HG03139 (cell line): ENCODE data around the gene SLC44A4.
"Not testable (repeated sequence)": the region's sequence is repeated elsewhere in the genome, so short reads cannot be mapped to it uniquely, and the experiment has no call there.

ENCODE experiments used
- ATAC-seq: cut with Tn5 transposase; IDR thresholded peaks from one replicate; pipeline ENCODE4 v1.9.1; 2021; ENCODE audit not compliant: unreplicated experiment

SLC44A4 gene

GRCh38 chr6:31830886-31831335 is 47.9 kb downstream of the SLC44A4 start:
- ATAC-seq: no peak

GRCh38 chr6:31829633-31830283 is 49.0 kb downstream of the SLC44A4 start:
- ATAC-seq: no peak

- ATAC-seq: peak; percentile 52
These were observed 51.3 kb downstream of the SLC44A4 start, which contains the start of gene HSPA1B for GRCh38 chr6:31827286-31828079. HSPA1B (plus strand) TSS chr6:31827738; CDS start chr6:31827951, 213 bp downstream.

GRCh38 chr6:31826793-31827285 is 52.0 kb downstream of the SLC44A4 start:
- ATAC-seq: no peak

GRCh38 chr6:31825553-31825952 is 53.2 kb downstream of the SLC44A4 start:
- no peak for ATAC-seq

GRCh38 chr6:31823592-31824196 is 55.1 kb downstream of the SLC44A4 start:
- not testable (repeated sequence) for ATAC-seq

GRCh38 chr6:31822036-31822821 is 56.6 kb downstream of the SLC44A4 start:
- no peak for ATAC-seq

- ATAC-seq: no peak
These were observed 57.3 kb downstream of the SLC44A4 start for GRCh38 chr6:31821301-31822035.

GRCh38 chr6:31820399-31820798 is 58.4 kb downstream of the SLC44A4 start:
- not testable (repeated sequence) for ATAC-seq

- no peak for ATAC-seq
These were observed 58.9 kb downstream of the SLC44A4 start for GRCh38 chr6:31819871-31820299.

- not testable (repeated sequence) for ATAC-seq
These were observed 60.8 kb downstream of the SLC44A4 start for GRCh38 chr6:31817929-31818511.

- ATAC-seq: not testable (repeated sequence)
These were observed 61.5 kb downstream of the SLC44A4 start for GRCh38 chr6:31817133-31817928.

- ATAC-seq: no peak
These were observed 63.6 kb downstream of the SLC44A4 start, which contains the start of the genes HSPA1A and HSPA1L for GRCh38 chr6:31815025-31815838. HSPA1A (plus strand) TSS chr6:31815543; CDS start chr6:31815757, 214 bp downstream. HSPA1L (minus strand) TSS chr6:31815283; CDS start chr6:31811972, 3,311 bp downstream.

GRCh38 chr6:31814677-31815024 is 64.1 kb downstream of the SLC44A4 start:
- ATAC-seq: no peak

- no peak for ATAC-seq
These were observed 65.3 kb downstream of the SLC44A4 start for GRCh38 chr6:31813465-31813849.
